ENCODE measurements around the gene UNC79. TPM values are rescaled to one million over a fixed set of nuclear protein-coding genes. Genes with fewer than 3 reads are reported as not detected.

The UNC79 gene
- total and polyA plus RNA-seq, 11 donors: 0.04 to 0.58 (median 0.42) TPM

GRCh38 chr14:93579178-93579577 lies 148.4 kb downstream of the UNC79 start:
- no peak for TF ChIP-seq POLR2A (IDR thresholded peaks at IDR 0.05)
- no peak for ATAC-seq
- H3K4me3 ChIP-seq: no peak overlapping the region
- no peaks in the 10 kb centered on the region for H3K27me3 ChIP-seq
- 79 to 87% (median 84%) methylated on average over 3 of the region's 3 CpGs for WGBS, 4 donors
- no peak for DNase-seq
- H3K27ac ChIP-seq: no peak overlapping the region
- H3K9me3 ChIP-seq: no peaks in the 10 kb centered on the region
- intact Hi-C loops (cut with DNase I): no loop called here
- H3K36me3 ChIP-seq: no peaks in the 10 kb centered on the region
- H3K4me1 ChIP-seq: no peaks in the 10 kb centered on the region

DNA sequence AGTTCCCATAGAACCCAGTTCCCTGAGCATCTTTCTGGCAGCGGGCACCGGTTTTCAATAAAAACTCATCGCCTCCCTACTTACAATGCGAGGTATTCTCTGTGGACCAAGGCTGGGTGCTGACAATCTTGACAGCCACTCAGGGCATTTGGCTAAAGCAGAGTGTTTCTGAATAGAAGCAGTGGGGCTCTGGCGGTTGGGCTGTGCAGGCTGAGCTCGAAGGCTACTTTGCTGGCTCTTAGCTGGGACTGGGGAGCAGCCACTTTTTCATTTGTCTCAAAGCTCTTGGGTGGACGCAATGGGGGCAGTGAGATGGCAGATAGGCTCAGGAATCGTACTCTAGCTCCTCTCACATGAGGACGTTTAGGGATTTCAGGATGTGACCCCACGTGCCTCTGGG lies 151.8 kb downstream of the UNC79 start:
- intact Hi-C loops (cut with DNase I): no loop called here
- peak in 3 of 5 donors; percentile 6 to 31 (median 31) for DNase-seq
- peak in 3 of 4 donors; percentile 74 to 89 (median 76) for ATAC-seq
- H3K4me3 ChIP-seq: no peak overlapping the region
- H3K27ac ChIP-seq: no peak overlapping the region
- H3K36me3 ChIP-seq: no peaks in the 10 kb centered on the region
- WGBS, 4 donors: 33 to 55% (median 47%) methylated on average over 9 to 10 of the region's 10 CpGs
- no peaks in the 10 kb centered on the region for H3K9me3 ChIP-seq
- TF ChIP-seq CTCF (IDR thresholded peaks at IDR 0.05): no peak
- TF ChIP-seq POLR2A (IDR thresholded peaks at IDR 0.05): no peak
- no peaks in the 10 kb centered on the region for H3K27me3 ChIP-seq
- H3K4me1 ChIP-seq: no peaks in the 10 kb centered on the region

GRCh38 chr14:93587330-93587729 lies 156.6 kb downstream of the UNC79 start:
- H3K36me3 ChIP-seq: no peaks in the 10 kb centered on the region
- TF ChIP-seq CTCF (IDR thresholded peaks at IDR 0.05) (no peak), POLR2A (IDR thresholded peaks at IDR 0.05) (no peak)
- ATAC-seq (no peak), DNase-seq (no peak)
- H3K4me1 ChIP-seq: no peaks in the 10 kb centered on the region
- no peaks in the 10 kb centered on the region for H3K27me3 ChIP-seq
- intact Hi-C loops (cut with DNase I): no loop called here
- no peak overlapping the region for H3K27ac ChIP-seq
- H3K9me3 ChIP-seq: no peaks in the 10 kb centered on the region
- H3K4me3 ChIP-seq: no peak overlapping the region
- 78 to 85% (median 82%) methylated on average over 3 of the region's 3 CpGs for WGBS, 4 donors

GRCh38 chr14:93591506-93591905 lies 160.8 kb downstream of the UNC79 start:
- intact Hi-C loops (cut with DNase I): no loop called here
- 75 to 86% (median 82%) methylated on average over 10 of the region's 10 CpGs for WGBS, 4 donors
- TF ChIP-seq CTCF (IDR thresholded peaks at IDR 0.05): no peak
- TF ChIP-seq POLR2A (IDR thresholded peaks at IDR 0.05): no peak
- peaks cover 0 to 5% (median 0%) of the 10 kb centered on the region in 9 donors for H3K27me3 ChIP-seq
- no peaks in the 10 kb centered on the region for H3K4me1 ChIP-seq
- ATAC-seq (no peak), DNase-seq (no peak)
- no peaks in the 10 kb centered on the region for H3K36me3 ChIP-seq
- no peak overlapping the region for H3K4me3 ChIP-seq
- no peak overlapping the region for H3K27ac ChIP-seq
- H3K9me3 ChIP-seq: no peaks in the 10 kb centered on the region

DNA sequence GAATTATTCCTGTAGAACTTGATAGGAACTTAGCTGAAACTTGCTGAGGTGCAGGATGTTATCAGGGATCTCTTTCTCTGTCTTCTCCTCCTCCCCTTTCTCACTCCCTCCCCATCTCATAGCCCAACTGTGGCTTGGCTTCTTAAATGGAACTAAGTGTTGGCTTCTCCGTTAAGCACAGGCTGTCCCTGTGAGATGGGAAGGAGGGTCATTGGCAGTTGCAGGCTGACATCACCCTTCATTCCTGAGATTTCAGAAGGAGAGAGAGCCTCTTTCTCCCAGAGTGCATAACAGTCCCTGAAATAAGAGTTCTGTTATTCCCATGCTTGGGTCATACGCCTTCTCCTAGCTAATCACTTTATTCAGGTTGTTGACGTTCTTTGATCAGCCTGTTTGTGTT lies 162.0 kb downstream of the UNC79 start:
- intact Hi-C loops (cut with DNase I): no loop called here
- H3K36me3 ChIP-seq: no peaks in the 10 kb centered on the region
- H3K27ac ChIP-seq: no peak overlapping the region
- WGBS, 4 donors: 20 to 49% (median 36%) methylated on average over 3 of the region's 3 CpGs
- no peaks in the 10 kb centered on the region for H3K4me1 ChIP-seq
- DNase-seq (no peak), ATAC-seq (peak in 1 of 4 donors; percentile 20)
- TF ChIP-seq CTCF (IDR thresholded peaks at IDR 0.05): no peak
- TF ChIP-seq POLR2A (IDR thresholded peaks at IDR 0.05): no peak
- no peak overlapping the region for H3K4me3 ChIP-seq
- no peaks in the 10 kb centered on the region for H3K9me3 ChIP-seq
- H3K27me3 ChIP-seq: peaks cover 0 to 5% (median 0%) of the 10 kb centered on the region in 9 donors

All from heart left ventricle (tissue), 16 donors.